Measurements from ENCODE around the gene SNRPA1. TPM values are rescaled to one million over a fixed set of nuclear protein-coding genes. Genes with fewer than 3 reads are reported as not detected.

Gene SNRPA1
- total and polyA plus RNA-seq, 2 of the 13 experiments (the other 11 are each of a cell fraction or from before 2014, with no cell fraction given) = 41.2 to 108 TPM

DNA sequence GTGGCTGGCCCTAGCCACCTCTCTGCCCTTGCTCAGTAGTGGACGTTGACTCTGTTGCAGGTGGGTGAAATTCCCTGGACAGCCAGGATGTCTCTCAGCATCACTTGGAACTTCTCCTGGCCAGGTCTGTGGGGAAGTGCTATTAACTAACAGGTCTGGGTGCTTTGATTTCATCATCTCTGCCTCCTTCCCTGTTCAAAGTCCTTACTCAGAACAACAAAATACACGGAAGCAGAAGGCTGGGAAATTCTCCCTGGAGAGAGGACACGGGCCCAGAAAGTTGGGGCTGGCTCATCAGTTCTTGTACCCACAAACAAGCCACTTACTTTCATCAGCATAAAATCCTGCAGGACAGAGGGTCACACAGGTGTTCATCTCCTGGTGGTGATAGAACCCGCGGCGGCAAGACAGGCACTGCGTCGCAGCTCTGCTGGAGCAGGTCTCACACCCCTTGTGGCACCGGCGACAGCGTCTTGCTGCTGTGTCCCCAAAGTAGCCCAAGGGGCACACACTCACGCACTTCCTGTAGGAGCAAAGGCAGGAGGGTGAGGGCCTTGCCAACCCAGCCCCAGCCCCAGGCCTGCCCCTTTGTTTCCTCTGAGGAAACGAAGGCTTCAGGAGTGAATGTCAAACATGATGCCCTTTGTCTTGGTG lies 29.6 kb upstream of the SNRPA1 start (continued):
- TF ChIP-seq CREB1 (IDR thresholded peaks at IDR 0.05) (no peak), CREB1 (CRISPR knock-in tag; IDR thresholded peaks at IDR 0.05) (no peak), ELF1 (CRISPR knock-in tag; IDR thresholded peaks at IDR 0.05) (peak; percentile 72), TEAD3 (CRISPR knock-in tag; optimal IDR thresholded peaks at IDR 0.05; ENCODE audit: borderline replicate concordance) (no peak), ZMYM4 (CRISPR knock-in tag; IDR thresholded peaks at IDR 0.05) (no peak), GATAD1 (CRISPR knock-in tag; IDR thresholded peaks at IDR 0.05) (no peak), MAFK (conservative IDR thresholded peaks at IDR 0.05 in 1 of 2, IDR thresholded peaks at IDR 0.05 in 1 of 2; ENCODE audit: low read length in 2 of 2) (0 out of 4 replicates have a peak, but pooled peaks of 1 of the 2 experiments have one; percentile 4), ZMAT3 (CRISPR knock-in tag; conservative IDR thresholded peaks at IDR 0.05) (no peak), BCL6 (CRISPR knock-in tag; IDR thresholded peaks at IDR 0.05) (peak; percentile 62), MAFF (IDR thresholded peaks at IDR 0.05; ENCODE audit: low read depth, low read length) (0 out of 2 replicates have a peak, but pooled peaks have one; percentile 6), NFATC3 (CRISPR knock-in tag; IDR thresholded peaks at IDR 0.05) (no peak), HNRNPLL (IDR thresholded peaks at IDR 0.05; ENCODE audit: low read depth, low read length, poor library complexity, severe bottlenecking) (peak; percentile 21), FOXK1 (CRISPR knock-in tag; IDR thresholded peaks at IDR 0.05; ENCODE audit: borderline replicate concordance, low read depth) (no peak), ZC3H13 (CRISPR knock-in tag; IDR thresholded peaks at IDR 0.05) (no peak), CEBPG (CRISPR knock-in tag; IDR thresholded peaks at IDR 0.05) (peak; percentile 91), ZNF34 (CRISPR knock-in tag; IDR thresholded peaks at IDR 0.05; ENCODE audit: borderline replicate concordance) (0 out of 2 replicates have a peak, but pooled peaks have one; percentile 69), ZZZ3 (CRISPR knock-in tag; IDR thresholded peaks at IDR 0.05; ENCODE audit: borderline replicate concordance) (no peak), EZH2 (conservative IDR thresholded peaks at IDR 0.05; ENCODE audit: low read depth, low read length) (no peak), SAP130 (CRISPR knock-in tag; IDR thresholded peaks at IDR 0.05; ENCODE audit: low read depth) (peak; percentile 52; the same call in 1 of the 2 replicates), MYC (CRISPR knock-in tag; IDR thresholded peaks at IDR 0.05; ENCODE audit: borderline replicate concordance) (no peak), ZFAT (CRISPR knock-in tag; conservative IDR thresholded peaks at IDR 0.05) (no peak)
- TF ChIP-seq, protein P1, sequence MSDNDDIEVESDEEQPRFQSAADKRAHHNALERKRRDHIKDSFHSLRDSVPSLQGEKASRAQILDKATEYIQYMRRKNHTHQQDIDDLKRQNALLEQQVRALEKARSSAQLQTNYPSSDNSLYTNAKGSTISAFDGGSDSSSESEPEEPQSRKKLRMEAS (IDR thresholded peaks at IDR 0.05) = no peak
- TF ChIP-seq, protein P2, sequence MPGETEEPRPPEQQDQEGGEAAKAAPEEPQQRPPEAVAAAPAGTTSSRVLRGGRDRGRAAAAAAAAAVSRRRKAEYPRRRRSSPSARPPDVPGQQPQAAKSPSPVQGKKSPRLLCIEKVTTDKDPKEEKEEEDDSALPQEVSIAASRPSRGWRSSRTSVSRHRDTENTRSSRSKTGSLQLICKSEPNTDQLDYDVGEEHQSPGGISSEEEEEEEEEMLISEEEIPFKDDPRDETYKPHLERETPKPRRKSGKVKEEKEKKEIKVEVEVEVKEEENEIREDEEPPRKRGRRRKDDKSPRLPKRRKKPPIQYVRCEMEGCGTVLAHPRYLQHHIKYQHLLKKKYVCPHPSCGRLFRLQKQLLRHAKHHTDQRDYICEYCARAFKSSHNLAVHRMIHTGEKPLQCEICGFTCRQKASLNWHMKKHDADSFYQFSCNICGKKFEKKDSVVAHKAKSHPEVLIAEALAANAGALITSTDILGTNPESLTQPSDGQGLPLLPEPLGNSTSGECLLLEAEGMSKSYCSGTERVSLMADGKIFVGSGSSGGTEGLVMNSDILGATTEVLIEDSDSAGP (CRISPR knock-in tag; IDR thresholded peaks at IDR 0.05; ENCODE audit: borderline replicate concordance) = no peak; the same call in 1 of the 2 replicates
- TF ChIP-seq, protein P3, sequence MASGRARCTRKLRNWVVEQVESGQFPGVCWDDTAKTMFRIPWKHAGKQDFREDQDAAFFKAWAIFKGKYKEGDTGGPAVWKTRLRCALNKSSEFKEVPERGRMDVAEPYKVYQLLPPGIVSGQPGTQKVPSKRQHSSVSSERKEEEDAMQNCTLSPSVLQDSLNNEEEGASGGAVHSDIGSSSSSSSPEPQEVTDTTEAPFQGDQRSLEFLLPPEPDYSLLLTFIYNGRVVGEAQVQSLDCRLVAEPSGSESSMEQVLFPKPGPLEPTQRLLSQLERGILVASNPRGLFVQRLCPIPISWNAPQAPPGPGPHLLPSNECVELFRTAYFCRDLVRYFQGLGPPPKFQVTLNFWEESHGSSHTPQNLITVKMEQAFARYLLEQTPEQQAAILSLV (CRISPR knock-in tag; IDR thresholded peaks at IDR 0.05; ENCODE audit: borderline replicate concordance) = peak; percentile 55; the same call in 1 of the 2 replicates
- TF ChIP-seq, protein P4, sequence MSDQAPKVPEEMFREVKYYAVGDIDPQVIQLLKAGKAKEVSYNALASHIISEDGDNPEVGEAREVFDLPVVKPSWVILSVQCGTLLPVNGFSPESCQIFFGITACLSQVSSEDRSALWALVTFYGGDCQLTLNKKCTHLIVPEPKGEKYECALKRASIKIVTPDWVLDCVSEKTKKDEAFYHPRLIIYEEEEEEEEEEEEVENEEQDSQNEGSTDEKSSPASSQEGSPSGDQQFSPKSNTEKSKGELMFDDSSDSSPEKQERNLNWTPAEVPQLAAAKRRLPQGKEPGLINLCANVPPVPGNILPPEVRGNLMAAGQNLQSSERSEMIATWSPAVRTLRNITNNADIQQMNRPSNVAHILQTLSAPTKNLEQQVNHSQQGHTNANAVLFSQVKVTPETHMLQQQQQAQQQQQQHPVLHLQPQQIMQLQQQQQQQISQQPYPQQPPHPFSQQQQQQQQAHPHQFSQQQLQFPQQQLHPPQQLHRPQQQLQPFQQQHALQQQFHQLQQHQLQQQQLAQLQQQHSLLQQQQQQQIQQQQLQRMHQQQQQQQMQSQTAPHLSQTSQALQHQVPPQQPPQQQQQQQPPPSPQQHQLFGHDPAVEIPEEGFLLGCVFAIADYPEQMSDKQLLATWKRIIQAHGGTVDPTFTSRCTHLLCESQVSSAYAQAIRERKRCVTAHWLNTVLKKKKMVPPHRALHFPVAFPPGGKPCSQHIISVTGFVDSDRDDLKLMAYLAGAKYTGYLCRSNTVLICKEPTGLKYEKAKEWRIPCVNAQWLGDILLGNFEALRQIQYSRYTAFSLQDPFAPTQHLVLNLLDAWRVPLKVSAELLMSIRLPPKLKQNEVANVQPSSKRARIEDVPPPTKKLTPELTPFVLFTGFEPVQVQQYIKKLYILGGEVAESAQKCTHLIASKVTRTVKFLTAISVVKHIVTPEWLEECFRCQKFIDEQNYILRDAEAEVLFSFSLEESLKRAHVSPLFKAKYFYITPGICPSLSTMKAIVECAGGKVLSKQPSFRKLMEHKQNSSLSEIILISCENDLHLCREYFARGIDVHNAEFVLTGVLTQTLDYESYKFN (CRISPR knock-in tag; conservative IDR thresholded peaks at IDR 0.05) = peak; percentile 60; the same call in 1 of the 2 replicates

All from HepG2 (cell line).